HepG2 (cell line): Measurements from ENCODE around the gene PKD2L1. TPM values are rescaled to one million over a fixed set of nuclear protein-coding genes. Genes with fewer than 3 reads are reported as not detected.

ENCODE experiments used
- ARID2 ChIP-seq: sonication (generic); formaldehyde crosslinking; IDR thresholded peaks from 2 replicates; pipeline ENCODE4 v1.8.1; 2022; ENCODE audit warnings: mild to moderate bottlenecking, missing genetic modification reagents, borderline replicate concordance
- ATM ChIP-seq: fragments of 450-650 bp; IDR thresholded peaks from 2 replicates; pipeline ENCODE4 v1.7.1; 2017; ENCODE audit warnings: mild to moderate bottlenecking, borderline replicate concordance
- IKZF5 ChIP-seq: IDR thresholded peaks from 2 replicates; pipeline ENCODE4 v1.6.1; 2018; ENCODE audit warnings: missing genetic modification reagents, mild to moderate bottlenecking, missing compliant biosample characterization
- NKX3-1 ChIP-seq: sonication (generic); formaldehyde crosslinking; IDR thresholded peaks from 2 replicates; pipeline ENCODE4 v1.5.0; 2020; ENCODE audit warnings: missing genetic modification reagents
- PRPF4 ChIP-seq: fragments of 200-400 bp; formaldehyde crosslinking; IDR thresholded peaks from 2 replicates; pipeline ENCODE4 v1.6.1; 2016; ENCODE audit warnings: low read length, low read depth; ENCODE audit not compliant: poor library complexity, severe bottlenecking
- SMAD9 ChIP-seq: sonication (generic); formaldehyde crosslinking; IDR thresholded peaks from 2 replicates; pipeline ENCODE4 v1.5.1; 2020; ENCODE audit warnings: mild to moderate bottlenecking, missing genetic modification reagents
- TGIF2 ChIP-seq: IDR thresholded peaks from 2 replicates; pipeline ENCODE4 v1.6.1; 2016; ENCODE audit warnings: control low read depth, missing compliant biosample characterization
- ZBTB25 ChIP-seq: IDR thresholded peaks from 2 replicates; pipeline ENCODE4 v1.6.1; 2018; ENCODE audit warnings: missing genetic modification reagents
- ZBTB8A ChIP-seq: sonication (generic); formaldehyde crosslinking; IDR thresholded peaks from 2 replicates; pipeline ENCODE4 v1.4.0; 2020; ENCODE audit warnings: mild to moderate bottlenecking, low read depth, missing genetic modification reagents, borderline replicate concordance
- ZNF451 ChIP-seq: sonication (generic); formaldehyde crosslinking; IDR thresholded peaks from 2 replicates; pipeline ENCODE4 v1.5.0; 2020; ENCODE audit warnings: mild to moderate bottlenecking, missing genetic modification reagents
- ZNF607 ChIP-seq: sonication (generic); formaldehyde crosslinking; IDR thresholded peaks from 2 replicates; pipeline ENCODE4 v1.5.1; 2020; ENCODE audit warnings: missing genetic modification reagents, mild to moderate bottlenecking, borderline replicate concordance
- polyA plus RNA-seq, 8 experiments: library from polyadenylated mRNA; depleted of rRNA in 3 of 8; stranded (reverse) in 7 of 8; unstranded in 1 of 8; fragments of >200 nt; fragmentation: Illumina TruSeq in 4 of 8; extraction: Trizol in 4 of 8; gene quantifications; 2 replicates each; pipeline versions ENCODE4 v1.2.1 to v1.2.3, GENCODE V29; 2011 to 2016; ENCODE audit warnings: low read depth in 4 of 8, missing spikeins in 1 of 8, mixed read lengths in 1 of 8; ENCODE audit not compliant: insufficient read depth in 1 of 8
- total RNA-seq, 5 experiments: library from RNA; depleted of rRNA; stranded (reverse); fragments of >200 nt; fragmentation: Illumina TruSeq; extraction: Trizol; gene quantifications; 2 replicates each; pipeline ENCODE4 v1.2.3, GENCODE V29; 2016; ENCODE audit warnings: low read depth in 1 of 5

PKD2L1 gene
- total and polyA plus RNA-seq, 2 of the 13 experiments (the other 11 are each of a cell fraction or from before 2014, with no cell fraction given) = 0.07 to 0.15 TPM

DNA sequence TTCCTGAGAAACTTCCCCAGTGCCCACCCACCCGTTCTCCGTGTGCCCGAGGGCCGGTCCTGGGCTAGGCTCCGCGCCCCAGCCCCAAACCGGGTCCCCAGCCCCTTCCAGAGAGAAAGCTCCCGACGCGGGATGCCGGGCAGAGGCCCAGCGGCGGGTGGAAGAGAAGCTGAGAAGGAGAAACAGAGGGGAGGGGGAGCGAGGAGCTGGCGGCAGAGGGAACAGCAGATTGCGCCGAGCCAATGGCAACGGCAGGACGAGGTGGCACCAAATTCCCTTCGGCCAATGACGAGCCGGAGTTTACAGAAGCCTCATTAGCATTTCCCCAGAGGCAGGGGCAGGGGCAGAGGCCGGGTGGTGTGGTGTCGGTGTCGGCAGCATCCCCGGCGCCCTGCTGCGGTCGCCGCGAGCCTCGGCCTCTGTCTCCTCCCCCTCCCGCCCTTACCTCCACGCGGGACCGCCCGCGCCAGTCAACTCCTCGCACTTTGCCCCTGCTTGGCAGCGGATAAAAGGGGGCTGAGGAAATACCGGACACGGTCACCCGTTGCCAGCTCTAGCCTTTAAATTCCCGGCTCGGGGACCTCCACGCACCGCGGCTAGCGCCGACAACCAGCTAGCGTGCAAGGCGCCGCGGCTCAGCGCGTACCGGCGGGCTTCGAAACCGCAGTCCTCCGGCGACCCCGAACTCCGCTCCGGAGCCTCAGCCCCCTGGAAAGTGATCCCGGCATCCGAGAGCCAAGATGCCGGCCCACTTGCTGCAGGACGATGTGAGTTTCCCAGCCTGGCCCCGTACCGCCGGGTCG is 16.9 kb upstream of the PKD2L1 start, which contains the start of gene SCD (continued):
- TF ChIP-seq ZNF451 (CRISPR knock-in tag) (peak; percentile 46; the same call in 1 of the 2 replicates), ZBTB8A (CRISPR knock-in tag) (no peak), PRPF4 (no peak), ZNF607 (CRISPR knock-in tag) (no peak; the same call in 1 of the 2 replicates), IKZF5 (CRISPR knock-in tag) (peak; percentile 54), ZBTB25 (peak; percentile 22), TGIF2 (CRISPR knock-in tag) (peak; percentile 16; the same call in 1 of the 2 replicates), ARID2 (CRISPR knock-in tag) (peak; percentile 86; the same call in 1 of the 2 replicates), SMAD9 (CRISPR knock-in tag) (no peak), NKX3-1 (CRISPR knock-in tag) (peak; percentile 49; the same call in 1 of the 2 replicates), ATM (no peak)
